HG03460 (cell line): ENCODE results near the gene RAB11FIP4.
"Not testable (repeated sequence)": the region's sequence is repeated elsewhere in the genome, so short reads cannot be mapped to it uniquely, and the experiment has no call there.

ENCODE experiments used
- ATAC-seq: cut with Tn5 transposase; IDR thresholded peaks from one replicate; pipeline ENCODE4 v1.9.1; 2021; ENCODE audit not compliant: unreplicated experiment

Gene RAB11FIP4

DNA sequence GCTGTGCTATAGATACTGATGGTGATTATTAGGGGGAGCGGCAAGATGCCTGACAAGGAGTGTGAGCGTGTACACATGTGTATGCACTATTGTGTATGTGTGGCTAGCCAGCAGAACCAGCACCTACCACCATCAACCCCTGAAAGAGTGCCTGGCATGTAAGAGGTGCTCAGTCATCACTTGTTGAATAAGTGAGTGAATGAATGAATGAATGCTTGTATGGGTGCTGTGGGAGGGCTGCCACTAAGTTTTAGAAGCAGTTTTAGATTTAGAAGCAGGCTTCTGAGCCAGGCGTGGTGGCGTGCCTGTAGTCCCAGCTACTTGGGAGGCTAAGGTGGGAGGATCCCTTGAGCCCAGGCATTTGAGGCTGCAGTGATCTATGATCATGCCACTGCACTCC is 37.0 kb downstream of the RAB11FIP4 start:
- no peak for ATAC-seq

DNA sequence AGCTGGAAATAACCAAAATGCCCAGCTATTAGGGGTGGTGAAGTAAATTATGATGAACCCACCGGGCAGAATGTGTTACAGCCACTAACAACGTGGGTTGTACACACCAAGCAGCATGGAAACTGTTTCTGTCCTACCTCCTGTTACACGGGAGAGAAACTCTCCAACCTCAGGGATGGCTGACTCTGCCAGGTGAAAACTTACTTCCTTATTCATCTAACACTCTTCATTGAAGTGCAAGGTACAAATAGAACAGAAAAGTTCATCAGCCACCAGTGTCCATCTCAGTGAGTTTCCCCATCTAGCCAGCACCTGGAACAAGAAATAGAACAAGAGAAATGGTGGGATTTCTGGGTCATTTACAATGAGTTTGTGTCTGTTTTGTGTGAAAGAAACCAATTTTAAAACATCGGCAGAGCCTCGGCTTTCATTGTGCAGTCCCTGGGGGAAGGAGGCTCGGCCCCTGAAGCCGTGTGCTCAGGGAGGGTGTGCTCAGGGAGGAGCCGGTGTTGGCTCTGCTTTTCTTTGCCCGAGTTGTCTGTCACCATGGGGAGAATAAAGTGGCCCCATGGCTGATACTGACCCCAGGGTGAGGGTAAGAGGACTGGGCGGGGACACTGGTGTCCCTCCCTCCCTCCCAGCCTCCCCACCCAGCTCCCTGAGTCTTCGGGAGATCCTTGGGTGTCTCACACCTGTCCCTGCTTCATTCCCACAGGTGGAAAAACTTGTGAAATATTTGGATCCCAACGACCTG is 39.8 kb downstream of the RAB11FIP4 start:
- ATAC-seq, result no peak

DNA sequence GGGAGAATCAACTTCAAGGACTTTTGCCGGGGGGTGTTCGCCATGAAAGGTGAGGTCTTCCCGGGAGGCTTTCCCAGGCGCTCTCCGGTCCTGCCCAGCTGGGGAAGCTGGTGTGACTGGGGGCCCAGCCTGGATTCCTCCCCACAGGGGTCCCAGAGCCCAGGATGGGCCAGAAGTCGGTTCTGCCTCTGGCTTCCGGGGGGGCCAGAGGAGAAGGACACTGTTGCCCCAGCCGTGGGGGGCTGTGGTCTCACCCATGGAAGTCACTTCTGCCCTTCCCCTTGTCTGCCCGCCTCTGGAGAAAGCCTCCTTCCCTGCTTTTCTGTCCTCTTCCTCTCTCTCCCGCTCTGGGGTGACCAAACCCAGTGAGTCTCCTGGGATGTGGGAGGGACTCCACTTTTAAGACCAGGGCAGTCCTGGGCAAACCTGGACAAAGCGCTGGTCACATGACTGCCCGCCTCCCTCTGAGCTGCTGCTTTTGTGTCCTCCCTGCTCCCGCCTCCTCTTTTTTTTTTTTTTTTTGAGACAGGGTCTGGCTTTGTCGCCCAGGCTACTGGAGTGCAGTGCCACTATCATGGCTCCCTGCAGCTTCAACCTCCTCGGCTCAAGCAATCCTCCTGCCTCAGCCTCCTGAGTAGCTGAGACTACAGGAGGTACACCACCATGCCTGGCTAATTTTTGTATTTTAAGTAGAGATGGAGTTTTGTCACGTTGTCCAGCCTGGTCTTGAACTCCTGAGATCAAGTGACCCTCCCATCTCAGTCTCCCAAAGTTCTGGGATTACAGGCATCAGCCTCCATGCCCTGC is 40.6 kb downstream of the RAB11FIP4 start:
- no peak for ATAC-seq

DNA sequence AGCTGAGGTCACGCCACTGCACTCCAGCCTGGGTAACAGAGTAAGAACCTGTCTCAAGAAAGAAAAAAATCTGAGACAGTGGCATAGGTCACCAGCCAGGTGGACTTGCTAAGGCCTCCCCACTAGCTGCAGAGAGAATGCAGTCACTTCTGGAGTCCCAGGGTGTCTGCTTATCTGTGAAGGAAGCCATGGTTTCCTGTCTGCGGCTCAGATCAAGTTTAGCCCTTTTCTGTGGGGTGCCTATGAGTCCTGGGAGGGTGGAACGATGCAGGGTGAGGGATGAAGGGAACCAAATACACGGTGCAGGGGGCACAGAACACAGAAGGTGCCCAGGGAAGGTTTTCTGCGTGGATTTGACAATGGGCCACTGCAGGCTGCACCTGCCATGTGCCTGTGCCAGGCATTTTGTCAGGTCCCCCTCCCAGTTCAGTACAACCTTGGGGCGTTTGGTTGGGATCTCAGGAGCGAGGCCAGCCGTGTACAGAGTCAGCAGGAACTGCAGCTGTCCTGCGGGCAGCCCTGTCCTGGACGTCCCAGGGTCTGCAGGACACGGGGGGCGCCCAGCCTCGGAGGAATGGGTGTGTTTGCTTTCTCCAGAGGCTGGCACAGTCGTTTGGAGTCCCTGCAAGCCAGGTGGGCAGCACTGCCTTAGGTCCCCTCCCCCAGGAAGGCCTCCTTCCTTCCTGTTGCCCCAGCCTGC is 41.8 kb downstream of the RAB11FIP4 start:
- no peak for ATAC-seq

DNA sequence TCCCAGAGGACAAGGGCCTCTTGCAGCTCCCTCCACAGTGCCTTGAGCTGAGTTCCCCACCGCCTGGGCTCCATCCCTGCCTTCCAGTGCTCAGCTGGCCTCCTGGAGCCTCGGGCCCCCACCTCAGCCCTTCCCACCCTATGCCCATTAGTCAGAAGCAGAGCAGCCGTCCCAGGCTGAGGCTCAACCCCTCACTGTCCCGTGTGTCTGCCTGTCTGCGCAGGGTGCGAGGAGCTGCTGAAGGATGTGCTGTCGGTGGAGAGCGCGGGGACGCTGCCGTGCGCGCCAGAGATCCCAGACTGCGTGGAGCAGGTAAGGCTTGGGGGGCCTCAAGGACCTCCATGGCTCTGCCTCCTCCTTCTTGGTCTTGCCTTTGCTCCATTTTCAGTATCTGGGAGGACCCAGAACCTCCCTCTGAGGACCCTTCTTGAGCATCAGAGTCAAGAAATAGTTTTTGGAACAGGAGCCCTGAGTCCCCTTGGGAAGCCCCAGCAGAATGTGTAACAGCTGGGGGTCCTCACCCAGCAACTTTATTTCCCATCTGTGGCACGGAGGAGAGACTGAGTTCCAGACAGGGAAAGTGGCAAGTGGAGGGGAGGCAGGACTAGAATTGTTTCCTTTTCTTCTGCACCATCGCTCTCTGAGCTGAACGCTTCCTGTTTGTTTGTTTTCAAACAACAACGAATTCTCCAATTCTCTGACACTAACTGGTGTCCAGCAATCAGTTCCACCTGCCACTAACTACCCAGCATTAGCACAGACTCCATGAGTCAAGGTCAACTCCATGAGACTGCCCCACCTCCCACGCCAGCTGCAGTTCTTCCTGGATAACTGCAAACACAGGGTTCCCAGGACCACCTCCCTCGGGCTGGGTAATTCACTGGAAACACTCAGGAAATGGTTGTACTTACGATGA is 42.6 kb downstream of the RAB11FIP4 start:
- no peak for ATAC-seq

DNA sequence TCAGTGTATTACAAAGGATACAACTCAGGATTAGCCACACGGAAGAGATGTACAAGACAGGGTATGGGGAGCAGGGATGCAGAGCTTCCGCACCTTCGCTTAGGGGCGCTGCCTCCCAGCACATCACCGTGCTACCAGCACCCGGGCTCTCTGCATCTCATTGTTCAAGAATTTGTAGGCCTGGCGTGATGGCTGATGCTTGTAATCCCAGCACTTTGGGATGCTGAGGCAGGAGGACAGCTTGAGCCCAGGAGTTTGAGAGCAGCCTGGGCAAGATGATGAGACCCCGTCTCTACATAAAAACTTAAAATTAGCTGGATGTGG is 43.2 kb downstream of the RAB11FIP4 start:
- ATAC-seq, result no peak

DNA sequence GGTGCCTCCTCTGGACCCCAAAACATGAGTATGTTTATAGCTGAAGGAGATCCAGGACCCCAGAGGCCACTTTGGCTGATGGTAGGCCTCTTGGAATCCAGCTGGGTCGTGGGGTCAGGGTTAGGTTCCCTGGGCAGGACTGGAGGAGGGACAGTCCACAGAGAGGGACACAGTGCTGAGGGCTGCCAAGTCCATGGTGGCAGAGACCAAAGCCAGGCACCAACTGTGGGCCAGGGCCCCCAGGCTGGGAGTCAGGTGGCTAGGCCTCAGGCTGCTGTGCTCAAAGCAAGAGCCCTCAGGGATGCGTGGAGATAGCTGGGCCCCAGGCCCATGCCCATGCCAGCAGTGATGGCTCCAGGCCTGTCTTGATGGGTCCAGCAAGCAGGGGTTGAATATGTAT is 44.1 kb downstream of the RAB11FIP4 start:
- ATAC-seq, result no peak

DNA sequence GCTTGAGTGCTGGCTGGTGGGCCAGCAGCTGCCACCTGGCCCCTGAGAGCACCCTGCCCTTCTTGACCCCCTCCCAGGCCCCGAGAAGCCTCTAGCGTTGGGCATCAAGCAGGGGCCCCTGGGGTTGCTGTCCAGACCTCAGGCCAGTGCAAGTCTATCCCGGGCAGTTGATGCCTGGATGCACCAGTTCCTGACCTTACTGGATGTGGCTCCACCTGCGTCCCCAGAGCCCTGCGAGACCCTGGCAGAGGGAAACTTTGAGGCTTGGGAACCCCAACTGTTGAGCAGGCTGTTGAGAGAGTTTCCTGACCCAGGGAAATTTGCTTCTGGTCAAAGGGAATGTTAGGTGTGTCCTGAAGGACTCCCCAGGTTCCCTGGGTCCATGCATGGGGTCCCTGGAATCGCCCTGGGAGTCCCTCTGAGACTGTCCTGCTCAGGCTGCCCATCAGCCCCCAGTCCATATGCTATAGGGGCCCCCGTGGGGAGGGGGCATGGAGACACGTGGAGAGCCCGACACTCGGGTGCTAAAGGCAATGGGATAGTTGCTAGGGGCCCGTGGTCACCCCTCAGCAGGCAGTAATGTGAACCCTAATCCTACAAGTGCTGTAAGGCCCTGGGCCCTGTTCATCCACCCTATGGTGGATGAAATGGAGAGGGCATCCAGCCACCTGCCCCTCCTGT is 46.4 kb downstream of the RAB11FIP4 start:
- no peak for ATAC-seq

DNA sequence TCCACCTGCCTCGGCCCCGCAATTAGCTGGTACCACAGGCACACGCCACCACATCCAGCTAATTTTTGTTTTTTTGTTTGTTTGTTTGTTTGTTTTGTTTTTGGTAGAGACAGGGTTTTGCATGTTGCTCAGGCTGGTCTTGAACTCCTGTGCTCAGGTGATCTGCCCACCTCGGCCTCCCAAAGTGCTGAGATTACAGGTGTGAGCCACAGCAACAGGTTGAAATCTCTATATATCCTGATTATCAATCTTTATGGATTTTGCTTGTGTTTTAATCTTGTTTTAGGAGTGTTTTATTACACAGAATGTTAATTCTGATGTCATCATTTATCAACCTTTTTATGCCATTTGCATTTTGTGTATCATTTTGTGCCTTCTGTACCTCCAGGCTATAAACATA is 48.2 kb downstream of the RAB11FIP4 start:
- no peak for ATAC-seq

DNA sequence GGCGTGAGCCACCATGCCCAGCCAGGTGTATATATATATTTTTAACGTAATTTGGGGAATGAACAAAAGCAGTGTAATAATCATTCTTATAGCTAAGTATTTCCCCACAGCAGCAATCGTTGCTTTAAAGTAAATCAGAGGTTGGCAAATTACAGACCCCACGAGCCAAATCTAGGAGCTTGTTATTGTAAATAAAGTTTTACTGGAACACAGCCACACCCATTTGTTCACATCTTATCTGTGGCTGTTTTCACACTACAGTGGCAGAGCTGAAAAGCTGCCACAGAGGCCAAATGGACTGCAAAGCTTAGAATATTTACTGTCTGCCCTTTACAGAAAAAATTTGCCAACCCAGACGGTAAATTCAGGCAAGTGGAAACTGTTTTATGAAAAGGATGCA is 50.8 kb downstream of the RAB11FIP4 start:
- ATAC-seq, result no peak

DNA sequence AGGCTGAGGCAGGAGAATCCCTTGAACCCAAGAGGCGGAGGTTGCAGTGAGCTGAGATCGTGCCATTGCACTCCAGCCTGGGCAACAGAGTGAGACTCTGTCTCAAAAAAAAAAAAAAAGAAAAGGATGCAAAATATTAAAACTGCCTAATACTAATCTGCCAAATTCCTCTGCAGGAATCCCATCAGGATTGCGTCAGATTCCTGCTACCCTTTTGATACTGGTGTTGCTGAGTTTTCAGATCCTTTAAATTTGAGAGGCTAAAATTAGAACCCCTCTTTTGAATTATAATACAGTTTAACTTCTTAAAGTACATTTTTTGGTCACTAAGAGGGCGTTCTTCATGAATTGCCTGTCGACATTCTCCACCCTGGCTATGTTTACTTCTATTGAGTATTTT is 51.4 kb downstream of the RAB11FIP4 start:
- ATAC-seq, result not testable (repeated sequence)

DNA sequence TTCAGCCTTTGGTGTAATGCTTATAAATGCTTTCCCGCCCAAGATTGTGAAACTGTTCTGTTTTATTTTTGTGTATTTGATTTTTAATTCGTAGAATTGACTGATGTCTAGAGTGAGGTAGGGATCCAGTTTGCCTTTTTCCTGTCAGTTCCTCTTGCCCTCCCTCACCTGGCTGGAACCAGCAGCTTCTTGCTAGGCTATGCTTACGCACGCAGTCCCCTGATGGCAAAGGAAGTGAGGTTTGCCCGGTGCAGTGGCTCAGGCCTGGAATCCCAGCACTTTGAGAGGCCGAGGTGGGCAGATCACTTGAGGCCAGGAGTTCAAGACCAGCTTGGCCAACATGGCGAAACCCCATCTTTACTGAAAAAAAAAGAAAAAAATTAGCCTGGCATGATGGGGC is 51.9 kb downstream of the RAB11FIP4 start:
- no peak for ATAC-seq

DNA sequence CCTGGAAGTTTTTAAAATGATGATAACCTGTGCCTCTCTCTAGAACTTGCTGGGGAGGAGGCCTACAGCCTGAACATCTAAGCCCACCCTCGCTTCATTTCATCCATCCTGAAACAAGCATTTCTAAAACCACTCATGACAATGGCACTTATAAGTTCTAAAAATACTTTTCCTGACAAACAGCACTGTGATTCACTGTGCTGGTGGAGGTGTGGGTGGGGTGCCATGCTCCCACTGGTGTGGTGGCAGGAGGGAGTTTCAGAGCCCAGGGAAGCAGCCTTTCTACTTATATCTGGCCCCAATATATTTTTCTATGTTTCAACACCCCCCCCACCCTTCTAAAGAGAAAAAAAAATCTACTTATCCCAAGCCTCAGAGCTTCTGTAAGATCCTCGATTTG is 52.6 kb downstream of the RAB11FIP4 start:
- ATAC-seq, result no peak

DNA sequence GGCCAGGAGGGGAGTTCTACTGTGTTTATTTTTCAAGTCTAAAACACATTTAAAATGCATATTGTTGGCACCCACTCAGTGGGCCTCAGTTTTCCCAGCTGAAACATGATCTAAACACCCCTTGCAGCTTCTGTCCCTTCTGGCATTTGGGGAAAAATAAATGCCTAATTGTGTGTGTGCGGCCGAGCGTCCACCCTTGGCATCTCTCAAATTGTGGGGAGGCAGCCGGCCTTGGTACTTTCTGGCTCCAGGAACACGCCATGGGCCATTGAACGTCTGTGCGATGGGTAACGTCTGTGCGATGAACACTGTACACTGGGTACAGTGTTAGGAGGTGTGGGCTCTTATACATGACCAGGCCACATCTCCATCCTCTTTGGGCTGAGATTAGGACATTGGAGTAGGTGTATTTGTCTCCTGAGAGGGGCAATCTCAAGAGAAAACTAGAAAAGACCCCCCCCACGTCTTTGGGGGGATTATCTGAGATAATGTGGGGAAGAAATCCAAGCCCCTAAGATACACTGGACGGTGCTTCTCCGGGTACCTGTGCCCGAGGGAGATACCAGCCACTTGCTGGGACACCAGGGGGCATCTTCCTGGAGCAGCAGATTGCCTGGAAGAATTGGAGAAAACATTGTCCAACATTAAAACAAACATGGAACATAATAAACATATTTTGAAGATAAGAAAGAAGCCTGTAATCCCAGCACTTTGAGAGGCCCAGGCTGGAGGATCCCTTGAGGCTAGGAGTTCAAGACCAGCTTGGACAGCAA is 54.9 kb downstream of the RAB11FIP4 start:
- ATAC-seq, result no peak

DNA sequence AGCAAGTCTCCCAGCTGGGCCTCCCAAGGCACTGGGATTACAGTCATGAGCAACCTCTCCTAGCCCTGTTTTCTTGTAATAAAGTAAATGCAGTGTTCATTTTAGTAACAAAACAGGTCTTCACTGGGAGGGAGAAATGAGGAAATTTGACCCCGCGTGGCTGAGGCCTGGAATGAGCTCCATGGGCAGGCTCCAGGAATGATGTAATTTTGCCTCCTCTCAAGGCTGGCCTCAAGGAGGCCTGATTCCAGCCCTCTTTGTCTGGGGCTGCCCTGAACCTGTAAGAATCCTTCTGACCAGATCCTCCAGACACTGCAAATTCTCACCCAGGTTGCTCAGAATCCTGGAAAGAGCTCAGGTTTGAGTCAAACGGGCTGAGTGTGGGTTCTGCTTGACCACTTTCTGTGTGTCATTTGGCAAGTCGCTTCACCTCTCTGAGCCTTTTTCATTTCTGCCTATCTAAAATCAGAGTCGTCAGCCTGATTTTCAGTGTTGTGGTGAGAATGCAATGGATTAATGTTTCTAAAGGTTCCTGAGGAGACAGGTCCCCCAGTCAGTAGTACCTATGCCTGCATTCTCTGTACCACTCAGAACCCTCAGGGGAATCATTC is 57.1 kb downstream of the RAB11FIP4 start:
- no peak for ATAC-seq

DNA sequence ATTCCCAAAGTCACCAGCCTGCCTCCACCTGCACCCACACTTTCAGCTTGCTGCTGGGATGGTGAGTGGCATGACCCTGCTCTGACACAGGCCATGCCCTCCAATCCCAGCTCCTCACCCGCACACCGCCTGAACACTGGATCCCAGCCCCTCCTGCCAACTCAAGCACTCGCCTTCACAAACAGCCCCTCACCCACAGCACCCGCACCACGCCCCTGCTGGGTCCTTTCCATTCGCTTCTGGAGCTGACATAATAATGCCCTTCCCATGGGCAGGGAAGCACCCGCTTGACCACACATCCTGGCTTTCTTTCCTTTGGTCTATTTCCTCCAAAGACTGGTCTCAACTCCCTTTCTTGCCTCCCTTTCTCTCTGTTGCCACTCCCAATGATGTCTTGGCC is 57.6 kb downstream of the RAB11FIP4 start:
- ATAC-seq, result no peak

DNA sequence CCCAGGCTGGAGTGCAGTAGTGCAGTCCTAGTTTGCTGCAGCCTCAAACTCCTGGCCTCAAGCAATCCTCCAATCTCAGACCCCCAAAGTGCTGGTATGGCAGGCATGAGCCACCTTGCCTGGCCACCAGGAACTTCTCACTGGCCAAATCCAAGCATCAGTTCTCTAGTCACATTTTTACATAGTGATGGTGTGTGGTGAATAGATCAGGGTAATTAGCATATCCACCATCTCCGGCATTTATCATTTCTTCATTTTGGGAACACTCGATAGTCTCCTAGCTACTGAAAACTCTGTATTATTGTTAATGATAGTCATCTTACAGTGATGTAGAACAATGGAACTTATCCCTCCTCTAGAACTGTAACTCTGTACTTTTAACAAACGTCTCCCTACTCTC is 58.3 kb downstream of the RAB11FIP4 start:
- ATAC-seq, result no peak

DNA sequence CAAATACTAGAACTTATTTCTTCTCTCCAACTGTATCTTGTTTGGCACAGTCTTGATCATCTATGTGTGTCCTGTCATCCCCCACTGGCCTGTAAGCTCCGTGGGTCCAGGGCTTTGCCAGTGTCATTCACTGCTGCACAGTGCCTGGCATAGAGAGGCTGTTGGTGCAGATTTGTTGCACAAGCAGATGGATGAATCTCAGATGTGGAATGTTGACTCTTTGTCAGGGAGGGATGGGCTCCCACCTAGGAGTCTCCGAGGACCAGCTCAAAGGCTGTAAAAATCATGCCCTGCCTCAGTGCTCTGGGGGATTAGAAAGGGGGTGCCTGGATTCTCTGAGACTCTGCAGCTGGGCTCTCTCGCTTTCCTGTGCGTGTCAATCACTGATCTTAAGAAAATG is 60.6 kb downstream of the RAB11FIP4 start:
- ATAC-seq, result no peak

DNA sequence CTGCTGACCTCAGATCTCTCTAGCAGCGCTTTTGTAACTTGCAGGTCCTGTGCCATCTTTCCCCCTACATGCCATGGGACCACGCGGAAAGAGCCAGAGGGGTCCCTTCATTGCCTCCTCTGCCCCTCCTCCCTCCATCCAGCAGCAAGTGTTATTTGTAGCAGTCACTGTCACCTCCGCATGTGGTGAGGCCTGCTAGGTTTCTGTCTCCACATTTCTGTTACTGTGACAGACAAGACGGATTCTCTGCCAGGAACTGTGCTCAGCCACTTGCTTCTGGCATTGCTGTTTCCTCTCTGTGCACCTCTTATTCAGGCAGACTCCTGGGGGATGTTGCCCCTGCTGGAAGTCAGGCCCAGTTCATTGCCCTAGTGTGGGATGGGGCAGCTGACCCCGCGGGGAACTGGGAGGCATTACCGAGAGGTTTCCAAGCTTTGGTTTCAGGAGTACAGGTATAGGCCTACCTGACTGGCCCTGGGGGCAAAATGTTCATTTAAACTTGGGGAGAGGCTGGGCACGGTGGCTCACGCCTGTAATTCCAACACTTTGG is 61.2 kb downstream of the RAB11FIP4 start:
- ATAC-seq, result no peak
